Measurements from ENCODE around the gene SLBP. TPM values are rescaled to one million over a fixed set of nuclear protein-coding genes. Genes with fewer than 3 reads are reported as not detected.

SLBP gene
- polyA plus RNA-seq, 3 donors = 39.6 to 63.7 (median 59.1) TPM

- peaks cover 0 to 1% (median 0%) of the 10 kb centered on the region in 7 donors for H3K9me3 Mint-ChIP-seq
- H3K9me3 ChIP-seq (replicated peaks in 1 of 2; ENCODE audit: control insufficient read depth in 1 of 2, insufficient read depth in 1 of 2, low read length in 2 of 2) = no peaks in the 10 kb centered on the region
- TF ChIP-seq CTCF (IDR thresholded peaks at IDR 0.05) = no peak
- no peak overlapping the region for H3K4me2 ChIP-seq (replicated peaks; ENCODE audit: extremely low read depth, low read length, poor library complexity, severe bottlenecking)
- H3K27me3 Mint-ChIP-seq (ENCODE audit: low read depth in 3 of 3) = peaks cover 0 to 6% (median 5%) of the 10 kb centered on the region in 3 donors
- no peaks in the 10 kb centered on the region for H3K79me2 ChIP-seq (ENCODE audit: insufficient read depth, low read length)
- peaks cover 11 to 13% of the 10 kb centered on the region in 2 donors for H3K4me1 ChIP-seq (ENCODE audit: control insufficient read depth in 1 of 2, insufficient read depth in 2 of 2, low read length in 2 of 2)
- DNase-seq = no peak
- no peaks in the 10 kb centered on the region for H3K27me3 ChIP-seq (ENCODE audit: control insufficient read depth in 2 of 2, insufficient read depth in 2 of 2, low read length in 2 of 2)
- no peaks in the 10 kb centered on the region for H3K36me3 Mint-ChIP-seq
- peaks cover 20% of the 10 kb centered on the region for H3K4me1 Mint-ChIP-seq
- H3K4me3 Mint-ChIP-seq = no peak overlapping the region
- intact Hi-C loops (cut with micrococcal nuclease) = no loop called here
- 100% methylated on average over 1 of the region's 5 CpGs for WGBS (ENCODE audit: insufficient coverage)
- no peak overlapping the region for H2AFZ ChIP-seq (ENCODE audit: insufficient read depth, low read depth, low read length, poor library complexity, severe bottlenecking)
- no peak overlapping the region for H3K4me3 ChIP-seq (replicated peaks in 1 of 3; ENCODE audit: low read depth in 2 of 3, low read length in 3 of 3)
- H4K20me1 ChIP-seq (ENCODE audit: insufficient read depth, low read length) = no peaks in the 10 kb centered on the region
- H3K9ac ChIP-seq (ENCODE audit: insufficient read depth, low read length, poor library complexity, severe bottlenecking) = no peak overlapping the region
- no peak overlapping the region for H3K27ac ChIP-seq (ENCODE audit: low read depth in 1 of 2, low read length in 2 of 2)
- H3K36me3 ChIP-seq (replicated peaks in 1 of 2; ENCODE audit: control insufficient read depth in 1 of 2, insufficient read depth in 2 of 2, low read length in 2 of 2) = no peaks in the 10 kb centered on the region
- H3K27ac Mint-ChIP-seq = no peak overlapping the region
Observed at GRCh38 chr4:1678244-1678643, 33.9 kb downstream of the SLBP start.

GRCh38 chr4:1676605-1677525, 35.3 kb downstream of the SLBP start:
- 64% methylated on average over 21 of the region's 25 CpGs for WGBS (ENCODE audit: insufficient coverage)
- Mint-ChIP-seq H3K4me1 (peaks cover 11% of the 10 kb centered on the region), H3K27ac (peak overlapping the region in 5 of 7 donors; percentile 22 to 83 (median 54)), H3K36me3 (no peaks in the 10 kb centered on the region), H3K9me3 (peaks cover 0 to 1% (median 0%) of the 10 kb centered on the region in 7 donors), H3K4me3 (no peak overlapping the region), H3K27me3 (ENCODE audit: low read depth in 3 of 3) (peaks cover 0 to 6% (median 4%) of the 10 kb centered on the region in 3 donors)
- Histone ChIP-seq H2AFZ (ENCODE audit: insufficient read depth, low read depth, low read length, poor library complexity, severe bottlenecking) (no peak overlapping the region), H3K79me2 (ENCODE audit: insufficient read depth, low read length) (no peaks in the 10 kb centered on the region), H3K27ac (ENCODE audit: low read depth in 1 of 2, low read length in 2 of 2) (no peak overlapping the region), H3K4me2 (replicated peaks; ENCODE audit: extremely low read depth, low read length, poor library complexity, severe bottlenecking) (no peak overlapping the region), H3K9me3 (replicated peaks in 1 of 2; ENCODE audit: control insufficient read depth in 1 of 2, insufficient read depth in 1 of 2, low read length in 2 of 2) (no peaks in the 10 kb centered on the region), H3K4me1 (ENCODE audit: control insufficient read depth in 1 of 2, insufficient read depth in 2 of 2, low read length in 2 of 2) (peaks cover 4 to 7% of the 10 kb centered on the region in 2 donors), H4K20me1 (ENCODE audit: insufficient read depth, low read length) (no peaks in the 10 kb centered on the region), H3K27me3 (ENCODE audit: control insufficient read depth in 2 of 2, insufficient read depth in 2 of 2, low read length in 2 of 2) (no peaks in the 10 kb centered on the region), H3K36me3 (replicated peaks in 1 of 2; ENCODE audit: control insufficient read depth in 1 of 2, insufficient read depth in 2 of 2, low read length in 2 of 2) (no peaks in the 10 kb centered on the region), H3K9ac (ENCODE audit: insufficient read depth, low read length, poor library complexity, severe bottlenecking) (no peak overlapping the region), H3K4me3 (replicated peaks in 1 of 3; ENCODE audit: low read depth in 2 of 3, low read length in 3 of 3) (no peak overlapping the region)
- intact Hi-C loops (cut with micrococcal nuclease) = no loop called here
- no peak for TF ChIP-seq CTCF (IDR thresholded peaks at IDR 0.05)
- peak in 2 of 3 donors; percentile 11 to 42 for DNase-seq
